Endothelial cell of umbilical vein (primary cell): ENCODE results near the gene THBS4. TPM values are rescaled to one million over a fixed set of nuclear protein-coding genes. Genes with fewer than 3 reads are reported as not detected.

Experiments
- BruUV-seq: library from RNA; stranded (reverse); fragments of 400-500 nt; replicated peaks from 2 replicates; lab custom pipeline; 2021; lab: Mats Ljungman, UMichigan
- CTCF ChIA-PET: fragments of 300-600, 350-600 bp; sonication (Branson Sonifier 250); formaldehyde crosslinking; loops from one replicate; lab custom pipeline; 2021; ENCODE audit warnings: antibody characterized with exemption, inconsistent platforms; lab: Charles Lee
- POLR2A ChIA-PET: fragments of 300-600, 350-600 bp; sonication (Branson Sonifier 250); formaldehyde crosslinking; loops from one replicate; lab custom pipeline; 2021; ENCODE audit warnings: antibody characterized with exemption, inconsistent platforms; lab: Charles Lee
- DNase-seq: peaks from one replicate; pipeline ENCODE4 v3.0.0-alpha.2; 2011; ENCODE audit warnings: low read depth, low spot score
- FAIRE-seq: peaks from 2 replicates; lab custom pipeline; 2011; peaks lifted over from hg19 to GRCh38; lab: Jason Lieb, UNC
- H2AFZ ChIP-seq: 2 replicates; pipeline ENCODE4 v1.6.0; 2012; ENCODE audit warnings: low read depth, low read length, control low read depth, inconsistent platforms
- H3K27ac ChIP-seq: 2 replicates; pipeline ENCODE4 v1.5.1; 2011; ENCODE audit warnings: low read depth, mild to moderate bottlenecking, control low read depth, low read length, moderate library complexity; ENCODE audit not compliant: insufficient read depth
- H3K27me3 ChIP-seq, 2 experiments: 2 replicates each; pipeline versions ENCODE4 v1.6.0 to v1.6.1; 2011; ENCODE audit warnings: low read length in 2 of 2, mixed read lengths in 1 of 2; ENCODE audit not compliant: control insufficient read depth in 2 of 2, insufficient read depth in 2 of 2
- H3K36me3 ChIP-seq, 2 experiments: 2 replicates in 1 of 2; 3 replicates in 1 of 2; pipeline ENCODE4 v1.5.1; 2011; ENCODE audit warnings: low read length in 2 of 2, mild to moderate bottlenecking in 1 of 2, moderate library complexity in 1 of 2; ENCODE audit not compliant: control insufficient read depth in 2 of 2, insufficient read depth in 2 of 2; ENCODE audit errors: extremely low read depth in 1 of 2
- H3K4me1 ChIP-seq: 3 replicates; pipeline ENCODE4 v1.5.1; 2011; ENCODE audit warnings: mild to moderate bottlenecking, low read length; ENCODE audit not compliant: control insufficient read depth, insufficient read depth; ENCODE audit errors: extremely low read depth
- H3K4me2 ChIP-seq: 2 replicates; pipeline ENCODE4 v1.6.1; 2011; ENCODE audit warnings: low read length, control low read depth, mixed read lengths; ENCODE audit not compliant: insufficient read depth
- H3K4me3 ChIP-seq, 3 experiments: fragments of 200-600 bp in 1 of 3; sonication (generic), shearing (Covaris generic) in 1 of 3; replicated peaks in 1 of 3; 2 replicates each; pipeline ENCODE4 v1.5.1; 2011 to 2016; ENCODE audit warnings: control low read depth in 3 of 3, low read length in 3 of 3, mild to moderate bottlenecking in 2 of 3, inconsistent platforms in 1 of 3, low read depth in 1 of 3, moderate library complexity in 1 of 3; ENCODE audit not compliant: insufficient read depth in 1 of 3
- H3K79me2 ChIP-seq: 2 replicates; pipeline ENCODE4 v1.6.0; 2012; ENCODE audit warnings: low read length, inconsistent platforms; ENCODE audit not compliant: control insufficient read depth, insufficient read depth
- H3K9ac ChIP-seq: replicated peaks from 2 replicates; pipeline ENCODE3; 2011; ENCODE audit warnings: low read length, control low read depth; ENCODE audit not compliant: insufficient read depth; ENCODE audit errors: extremely low read depth
- H3K9me1 ChIP-seq: replicated peaks from 3 replicates; pipeline ENCODE4 v1.6.0; 2011; ENCODE audit warnings: mild to moderate bottlenecking, low read length; ENCODE audit not compliant: control insufficient read depth, insufficient read depth; ENCODE audit errors: extremely low read depth
- H3K9me3 ChIP-seq: replicated peaks from 2 replicates; pipeline ENCODE4 v1.5.1; 2012; ENCODE audit warnings: low read length, inconsistent platforms; ENCODE audit not compliant: control insufficient read depth, insufficient read depth
- H4K20me1 ChIP-seq: replicated peaks from 2 replicates; pipeline ENCODE3; 2011; ENCODE audit warnings: mild to moderate bottlenecking, low read length; ENCODE audit not compliant: control insufficient read depth, insufficient read depth; ENCODE audit errors: extremely low read depth
- EZH2 ChIP-seq: IDR thresholded peaks from 2 replicates; pipeline ENCODE4 v1.6.1; 2012; ENCODE audit warnings: borderline replicate concordance, low read depth, mild to moderate bottlenecking, moderate library complexity, low read length, inconsistent platforms; ENCODE audit not compliant: severe bottlenecking
- FOS ChIP-seq: IDR thresholded peaks from 2 replicates; pipeline ENCODE4 v1.6.1; 2011; ENCODE audit warnings: mild to moderate bottlenecking, low read length, moderate library complexity, borderline replicate concordance; ENCODE audit not compliant: insufficient read depth
- GATA2 ChIP-seq: IDR thresholded peaks from 2 replicates; pipeline ENCODE4 v1.7.0; 2011; ENCODE audit warnings: low read depth, mild to moderate bottlenecking, moderate library complexity, mixed read lengths, low read length; ENCODE audit not compliant: insufficient read length, insufficient read depth
- JUN ChIP-seq: IDR thresholded peaks from 2 replicates; pipeline ENCODE4 v1.6.1; 2011; ENCODE audit warnings: borderline replicate concordance, low read depth; ENCODE audit not compliant: insufficient read length, insufficient read depth
- MYC ChIP-seq: IDR thresholded peaks from one replicate; pipeline ENCODE4 v1.6.1; 2011; ENCODE audit warnings: mild to moderate bottlenecking, low read depth, low read length
- POLR2A ChIP-seq: IDR thresholded peaks from 2 replicates; pipeline ENCODE4 v1.6.1; 2012; ENCODE audit warnings: low read depth, mild to moderate bottlenecking, control low read depth, low read length
- POLR2AphosphoS5 ChIP-seq: IDR thresholded peaks from 2 replicates; pipeline ENCODE4 v1.6.1; 2012; ENCODE audit warnings: low read depth, mild to moderate bottlenecking, control low read depth, low read length, moderate library complexity; ENCODE audit not compliant: insufficient read depth
- dilution Hi-C: fragments of 300-500 bp; cut with MboI; formaldehyde crosslinking; loops from one replicate; pipeline ENCODE4 v1.15.0; 2019; ENCODE audit warnings: low sequenced_read_pairs; ENCODE audit not compliant: extremely low pct_ligation_motif_present
- intact Hi-C: fragments of 100-400 bp; cut with micrococcal nuclease; formaldehyde crosslinking; loops from one replicate; pipeline ENCODE4 v1.10.0; 2022
- polyA plus RNA-seq, 4 experiments: library from polyadenylated mRNA; depleted of rRNA in 3 of 4; stranded (reverse) in 3 of 4; unstranded in 1 of 4; fragments of >200 nt; gene quantifications; 2 replicates each; pipeline versions ENCODE4 v1.2.1 to v1.2.3, GENCODE V29; 2011 to 2012; ENCODE audit warnings: missing spikeins in 1 of 4
- total RNA-seq: library from RNA; stranded (reverse); gene quantifications from 2 replicates; pipeline ENCODE4 v1.2.3, GENCODE V29; 2021
- TF ChIP-seq, protein P1 (sequence below), 2 donors: IDR thresholded peaks; 1 replicate in 1 of 2; 2 replicates in 1 of 2; pipeline ENCODE4 v1.5.1; 2011; ENCODE audit warnings: low read length in 2 of 2, mild to moderate bottlenecking in 2 of 2, moderate library complexity in 2 of 2, control low read depth in 1 of 2, inconsistent platforms in 1 of 2, low read depth in 1 of 2; ENCODE audit not compliant: insufficient read depth in 1 of 2; ENCODE audit errors: extremely low read depth in 1 of 2
- TF ChIP-seq, protein P2 (sequence below): IDR thresholded peaks from 2 replicates; pipeline ENCODE4 v1.6.1; 2011; ENCODE audit not compliant: insufficient read depth, insufficient read length

THBS4 gene
- total and polyA plus RNA-seq, 2 donors (not counting 3 experiments of a cell fraction or from before 2014, with no cell fraction given): not detected

DNA sequence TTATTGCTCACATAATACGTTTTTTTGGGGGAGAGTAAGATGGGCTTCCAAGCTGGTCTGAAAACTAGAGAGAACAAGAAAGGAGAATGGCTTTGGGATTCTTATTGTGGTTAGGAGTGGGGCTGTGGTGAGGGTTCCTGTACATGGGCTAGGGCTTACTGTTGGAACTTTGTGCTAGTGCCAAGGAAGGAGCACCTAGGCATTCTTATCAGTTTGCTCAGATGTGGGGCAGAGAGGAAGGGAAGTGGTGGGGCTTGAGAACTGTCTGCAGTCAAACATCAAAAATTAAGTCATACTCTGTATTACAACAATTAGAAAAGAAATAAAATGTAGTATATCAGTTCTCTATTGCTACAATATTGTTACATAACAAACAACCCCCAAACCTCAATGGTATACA, 4.0 kb upstream of the THBS4 start:
- Histone ChIP-seq H3K9me1 (no peaks in the 10 kb centered on the region), H4K20me1 (no peaks in the 10 kb centered on the region), H3K27ac (no peak overlapping the region), H3K4me2 (no peak overlapping the region), H3K4me1 (no peaks in the 10 kb centered on the region), H3K4me3 (no peak overlapping the region), H2AFZ (no peak overlapping the region), H3K36me3 (no peaks in the 10 kb centered on the region), H3K9ac (no peak overlapping the region), H3K9me3 (no peaks in the 10 kb centered on the region), H3K27me3 (peaks cover 28 to 31% of the 10 kb centered on the region in 2 experiments), H3K79me2 (no peaks in the 10 kb centered on the region)
- BruUV-seq: no TSS peak
- ChIA-PET CTCF (no interaction called here), POLR2A (no interaction called here)
- no peak for TF ChIP-seq JUN
- intact Hi-C loops (no loop called here), dilution Hi-C loops (no loop called here)
- no peak for DNase-seq
- no peak for FAIRE-seq

DNA sequence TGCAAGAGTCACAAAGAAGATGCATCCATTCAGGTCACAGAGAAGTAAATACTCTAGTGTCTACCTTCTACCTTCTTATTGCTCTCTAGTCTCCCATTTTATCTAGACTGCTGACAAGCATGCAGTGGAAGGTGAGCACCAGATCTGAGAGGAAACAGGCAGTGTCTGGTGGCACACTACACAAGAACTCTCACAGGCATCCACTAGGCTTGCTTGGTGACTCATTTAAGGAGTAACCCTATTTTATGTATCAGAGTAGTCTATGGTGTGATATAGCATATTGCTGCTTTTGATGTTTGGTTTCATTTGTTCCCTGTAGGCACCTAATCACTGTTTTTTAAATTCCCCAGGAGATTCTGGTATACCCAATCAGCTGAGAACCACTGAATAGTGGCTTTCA, 1.6 kb upstream of the THBS4 start:
- Histone ChIP-seq H3K4me1 (no peaks in the 10 kb centered on the region), H4K20me1 (no peaks in the 10 kb centered on the region), H3K9me3 (no peaks in the 10 kb centered on the region), H3K36me3 (no peaks in the 10 kb centered on the region), H3K79me2 (no peaks in the 10 kb centered on the region), H3K9me1 (no peaks in the 10 kb centered on the region), H3K9ac (no peak overlapping the region), H2AFZ (no peak overlapping the region), H3K4me2 (no peak overlapping the region), H3K4me3 (no peak overlapping the region), H3K27me3 (peaks cover 36 to 49% of the 10 kb centered on the region in 2 experiments), H3K27ac (no peak overlapping the region)
- POLR2A ChIA-PET: no interaction called here
- no TSS peak for BruUV-seq
- CTCF ChIA-PET: no interaction called here
- DNase-seq: no peak
- no peak for TF ChIP-seq MYC
- TF ChIP-seq, protein P1, sequence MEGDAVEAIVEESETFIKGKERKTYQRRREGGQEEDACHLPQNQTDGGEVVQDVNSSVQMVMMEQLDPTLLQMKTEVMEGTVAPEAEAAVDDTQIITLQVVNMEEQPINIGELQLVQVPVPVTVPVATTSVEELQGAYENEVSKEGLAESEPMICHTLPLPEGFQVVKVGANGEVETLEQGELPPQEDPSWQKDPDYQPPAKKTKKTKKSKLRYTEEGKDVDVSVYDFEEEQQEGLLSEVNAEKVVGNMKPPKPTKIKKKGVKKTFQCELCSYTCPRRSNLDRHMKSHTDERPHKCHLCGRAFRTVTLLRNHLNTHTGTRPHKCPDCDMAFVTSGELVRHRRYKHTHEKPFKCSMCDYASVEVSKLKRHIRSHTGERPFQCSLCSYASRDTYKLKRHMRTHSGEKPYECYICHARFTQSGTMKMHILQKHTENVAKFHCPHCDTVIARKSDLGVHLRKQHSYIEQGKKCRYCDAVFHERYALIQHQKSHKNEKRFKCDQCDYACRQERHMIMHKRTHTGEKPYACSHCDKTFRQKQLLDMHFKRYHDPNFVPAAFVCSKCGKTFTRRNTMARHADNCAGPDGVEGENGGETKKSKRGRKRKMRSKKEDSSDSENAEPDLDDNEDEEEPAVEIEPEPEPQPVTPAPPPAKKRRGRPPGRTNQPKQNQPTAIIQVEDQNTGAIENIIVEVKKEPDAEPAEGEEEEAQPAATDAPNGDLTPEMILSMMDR (IDR thresholded peaks at IDR 0.05; ENCODE audit: extremely low read depth in 1 of 2, insufficient read depth in 1 of 2, low read depth in 1 of 2, low read length in 2 of 2): no peak
- TF ChIP-seq FOS: no peak
- TF ChIP-seq POLR2A: no peak
- no peak for TF ChIP-seq EZH2
- TF ChIP-seq GATA2: no peak
- TF ChIP-seq POLR2AphosphoS5: no peak
- TF ChIP-seq JUN: no peak
- TF ChIP-seq, protein P2, sequence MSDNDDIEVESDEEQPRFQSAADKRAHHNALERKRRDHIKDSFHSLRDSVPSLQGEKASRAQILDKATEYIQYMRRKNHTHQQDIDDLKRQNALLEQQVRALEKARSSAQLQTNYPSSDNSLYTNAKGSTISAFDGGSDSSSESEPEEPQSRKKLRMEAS: no peak
- dilution Hi-C loops (no loop called here), intact Hi-C loops (no loop called here)
- no peak for FAIRE-seq
